GM18909 (cell line): ENCODE measurements around the gene PLBD1.

Experiments used
- ATAC-seq: cut with Tn5 transposase; IDR thresholded peaks from one replicate; pipeline ENCODE4 v1.9.1; 2021; ENCODE audit warnings: mild to moderate bottlenecking; ENCODE audit not compliant: unreplicated experiment, poor library complexity

Gene PLBD1

DNA sequence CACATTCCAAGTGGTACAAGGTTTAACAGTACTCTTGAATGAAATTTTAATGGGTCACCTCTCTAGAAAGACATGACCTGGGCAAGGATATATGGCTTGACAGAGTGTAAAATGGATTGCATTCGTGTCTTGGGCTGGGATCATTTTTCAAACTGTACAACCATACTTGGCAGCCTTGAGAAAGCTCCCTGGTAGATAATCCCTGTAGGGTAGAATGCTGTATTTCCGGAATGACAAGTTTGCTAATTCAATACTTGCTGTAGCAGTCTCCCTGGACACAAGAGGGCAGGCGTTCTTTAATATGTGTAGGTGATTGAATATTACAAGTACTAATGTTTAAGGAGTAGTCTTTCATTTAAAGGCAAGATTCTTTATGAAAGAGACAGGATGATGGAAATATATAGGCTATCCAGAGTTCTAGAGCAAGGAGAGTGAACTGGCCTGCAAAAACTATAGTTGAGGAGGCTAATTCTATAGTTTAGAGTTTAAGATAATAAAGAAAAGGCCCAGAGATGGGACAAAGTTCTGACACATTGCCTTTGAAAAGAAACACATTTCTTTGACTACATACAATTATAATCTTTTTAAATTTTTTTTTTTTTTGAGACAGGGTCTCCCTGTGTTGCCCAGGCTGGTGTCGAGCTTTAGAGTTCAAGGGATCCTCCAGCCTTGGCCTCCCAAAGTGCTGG is 53.4 kb downstream of the PLBD1 start:
- peak; percentile 43 for ATAC-seq

DNA sequence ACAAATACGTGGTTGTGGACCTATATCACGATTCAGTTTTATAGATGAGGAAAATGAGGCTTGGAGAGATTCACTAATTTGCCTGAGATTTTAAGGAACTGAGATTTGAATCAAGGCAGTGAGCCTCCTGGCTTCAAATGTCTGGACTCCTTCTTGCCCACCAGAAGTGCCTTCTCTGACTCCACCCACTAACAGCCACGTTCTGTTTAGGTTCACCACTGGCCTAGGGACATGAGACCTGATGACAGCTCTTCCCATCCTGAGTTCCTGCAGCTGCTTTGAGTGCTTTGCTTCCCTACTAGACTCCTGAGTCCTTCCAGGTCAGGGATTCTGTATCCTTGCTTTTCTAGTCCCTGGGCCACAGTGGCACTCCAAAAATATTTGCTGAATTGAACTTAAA is 57.1 kb downstream of the PLBD1 start:
- ATAC-seq, result no peak

DNA sequence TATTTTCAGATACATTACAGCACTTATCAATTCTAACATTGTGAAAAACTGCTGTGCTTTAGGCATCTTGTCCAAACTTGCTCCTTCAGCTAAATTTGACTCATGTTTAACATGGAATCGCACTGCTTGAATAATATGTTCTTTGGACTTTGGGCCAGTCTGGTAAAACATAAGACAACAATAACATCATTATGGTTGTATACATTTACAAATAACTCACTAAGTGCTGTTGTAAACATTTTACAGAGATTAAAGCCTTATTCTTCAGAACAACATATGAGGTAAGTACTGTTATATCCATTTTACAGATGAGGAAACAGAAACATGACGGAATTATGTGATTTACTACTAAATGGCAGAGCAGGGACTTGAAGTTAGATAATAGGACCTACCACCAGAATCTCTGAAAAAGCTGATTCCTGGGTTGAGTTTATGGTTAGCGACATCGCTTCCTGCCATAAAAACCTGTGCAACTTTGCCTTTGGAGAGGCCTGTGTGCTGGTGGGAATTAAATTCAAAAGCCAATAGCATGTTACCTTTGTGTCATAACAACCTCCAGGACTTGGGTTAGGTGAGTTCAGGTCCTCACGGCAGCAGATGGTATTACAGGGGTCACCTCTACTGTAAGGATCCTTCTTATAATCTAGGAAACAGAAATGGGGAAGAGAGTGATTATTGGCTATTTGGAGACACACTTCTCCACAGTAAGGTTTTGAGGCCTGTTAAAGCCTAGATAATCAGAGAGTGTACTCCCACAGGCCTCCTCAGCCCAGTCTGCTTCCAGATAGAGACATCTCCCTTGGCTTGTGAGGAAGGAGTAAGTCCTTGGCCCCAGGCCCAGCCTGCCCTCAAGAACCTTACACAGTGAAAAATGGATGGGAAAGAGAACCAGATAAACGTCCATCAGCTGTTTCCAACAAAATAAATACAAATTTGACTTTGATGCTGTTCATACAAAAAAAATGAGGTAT is 61.8 kb downstream of the PLBD1 start:
- ATAC-seq, result no peak

DNA sequence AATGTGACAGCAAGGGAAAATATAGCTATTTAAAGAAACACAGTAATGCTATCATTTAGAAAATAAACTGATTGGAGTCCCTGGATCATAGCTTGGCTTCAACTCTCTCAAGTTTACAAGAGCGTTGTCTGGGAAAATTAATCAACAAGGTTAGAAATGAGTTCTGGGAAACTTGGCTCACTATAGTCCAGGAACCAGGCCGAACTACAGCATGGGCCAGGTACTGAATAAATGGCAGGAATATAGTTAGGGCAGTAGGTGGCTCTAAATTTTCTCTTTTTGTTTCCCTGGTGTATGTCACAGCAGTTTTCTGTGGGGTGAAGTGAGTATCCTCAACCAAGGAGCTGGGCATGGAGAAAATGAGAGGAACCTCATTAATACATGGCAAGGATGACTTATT is 72.4 kb downstream of the PLBD1 start:
- ATAC-seq, result no peak

DNA sequence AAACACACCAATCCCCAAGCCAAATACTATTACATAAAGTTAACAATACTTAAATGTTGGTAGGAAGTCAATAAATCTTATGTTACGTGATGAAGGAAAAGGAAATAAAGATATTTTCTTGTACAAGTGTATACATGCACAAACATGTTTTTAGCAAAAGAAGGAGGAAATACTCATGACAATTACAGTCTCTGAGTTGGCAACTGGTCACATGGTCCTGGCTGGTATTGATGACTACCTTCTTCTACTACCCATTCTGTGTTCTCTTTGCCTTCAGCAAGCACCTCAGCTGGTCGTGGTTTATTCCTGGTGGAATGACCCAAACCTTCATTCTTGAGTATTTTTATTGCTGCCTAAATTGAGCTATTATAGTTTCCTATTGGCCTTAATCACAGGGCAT is 84.8 kb downstream of the PLBD1 start:
- ATAC-seq, result no peak

DNA sequence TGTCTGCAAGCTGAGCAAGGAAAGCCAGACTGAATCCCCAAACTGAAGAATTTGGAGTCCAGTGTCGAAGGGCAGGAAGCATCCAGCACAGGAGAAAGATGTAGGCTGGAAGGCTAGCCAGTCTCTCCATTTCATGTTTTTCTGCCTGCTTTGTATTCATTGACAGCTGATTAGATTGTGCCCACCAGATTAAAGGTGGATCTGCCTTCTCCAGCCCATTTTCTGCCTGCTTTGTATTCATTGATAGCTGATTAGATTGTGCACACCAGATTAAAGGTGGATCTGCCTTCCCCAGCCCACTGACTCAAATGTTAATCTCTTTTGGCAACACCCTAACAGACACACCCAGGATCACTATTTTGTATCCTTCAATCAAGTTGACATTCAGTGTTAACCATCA is 85.3 kb downstream of the PLBD1 start:
- ATAC-seq, result no peak

DNA sequence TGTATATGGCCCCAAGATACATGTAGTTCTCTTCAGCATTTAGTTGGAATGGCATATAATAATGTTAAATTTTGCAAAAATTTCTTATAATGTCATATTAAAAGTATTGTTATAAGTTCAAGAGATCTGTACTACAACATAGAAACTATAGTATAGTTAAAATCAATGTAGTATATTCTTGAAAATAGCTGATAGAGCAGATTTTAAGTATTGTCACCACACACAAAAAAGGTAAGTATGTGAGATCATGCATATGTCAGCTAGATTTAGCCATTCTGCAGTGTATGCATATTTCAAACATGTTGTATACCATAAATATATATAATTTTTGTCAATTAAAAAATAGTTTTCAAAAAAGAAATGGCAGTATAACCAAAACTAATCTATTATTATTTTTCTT is 86.5 kb downstream of the PLBD1 start:
- no peak for ATAC-seq

DNA sequence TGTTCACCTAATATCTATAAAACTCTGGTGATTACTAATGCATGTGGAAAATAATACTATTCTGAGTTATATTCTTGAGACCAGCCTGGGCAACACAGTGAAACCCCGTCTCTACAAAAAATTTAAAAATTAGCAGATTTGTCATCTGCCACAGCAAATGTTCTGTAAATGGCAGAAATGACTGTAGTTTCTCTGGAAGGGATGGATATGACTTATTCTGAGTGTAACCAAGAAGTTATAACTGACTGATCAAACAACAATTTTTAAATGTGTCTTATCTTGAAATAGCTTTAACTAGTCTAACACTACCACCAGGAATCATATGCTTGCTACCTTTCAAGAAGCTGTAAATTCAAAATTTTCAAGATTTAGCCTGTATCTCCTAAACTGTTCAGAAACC is 88.7 kb downstream of the PLBD1 start:
- ATAC-seq, result no peak

DNA sequence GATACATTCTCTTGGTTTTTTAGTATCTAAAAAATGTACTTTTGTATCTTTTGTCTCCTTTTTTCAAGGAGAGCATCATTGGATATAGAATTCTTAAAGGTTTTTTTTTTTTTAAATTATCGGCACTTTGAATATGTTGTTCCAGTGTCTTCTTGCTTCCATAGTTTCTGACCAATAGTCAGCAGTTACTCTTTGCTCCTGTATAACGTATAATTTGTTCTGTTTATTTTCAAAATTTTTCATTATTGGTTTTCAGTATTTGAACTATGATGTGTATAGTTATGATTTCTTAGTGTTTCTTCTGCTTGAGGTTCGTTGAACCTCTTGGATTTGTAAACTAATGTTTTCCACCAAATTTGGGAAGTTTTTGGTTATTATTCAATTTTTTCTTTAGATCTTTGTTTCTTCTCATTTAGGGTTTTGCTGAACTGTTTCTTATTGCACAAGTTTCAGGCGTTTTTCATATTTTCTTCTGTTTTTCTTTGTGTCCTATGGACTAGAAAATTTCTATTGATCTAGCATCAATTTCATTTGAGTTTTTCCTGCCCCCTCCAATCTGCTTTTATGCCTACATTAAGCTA is 93.9 kb downstream of the PLBD1 start:
- no peak for ATAC-seq

DNA sequence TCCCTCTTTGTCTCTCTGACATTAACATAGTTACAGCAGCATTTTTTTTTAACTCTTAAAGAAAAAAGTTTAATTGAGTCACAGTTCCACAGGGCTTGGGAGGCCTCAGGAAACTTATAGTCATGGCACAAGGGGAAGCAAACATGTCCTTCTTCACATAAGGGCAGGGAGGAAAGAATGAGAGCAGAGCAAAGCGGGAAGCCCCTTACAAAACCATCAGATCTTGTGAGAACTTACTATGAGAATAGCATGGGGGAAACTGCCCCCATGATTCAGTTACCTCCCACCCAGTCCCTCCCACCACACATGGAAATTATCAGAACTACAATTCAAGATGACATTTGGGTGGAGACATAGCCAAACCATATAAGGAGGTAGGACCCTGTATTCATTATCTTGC is 96.2 kb downstream of the PLBD1 start:
- no peak for ATAC-seq

DNA sequence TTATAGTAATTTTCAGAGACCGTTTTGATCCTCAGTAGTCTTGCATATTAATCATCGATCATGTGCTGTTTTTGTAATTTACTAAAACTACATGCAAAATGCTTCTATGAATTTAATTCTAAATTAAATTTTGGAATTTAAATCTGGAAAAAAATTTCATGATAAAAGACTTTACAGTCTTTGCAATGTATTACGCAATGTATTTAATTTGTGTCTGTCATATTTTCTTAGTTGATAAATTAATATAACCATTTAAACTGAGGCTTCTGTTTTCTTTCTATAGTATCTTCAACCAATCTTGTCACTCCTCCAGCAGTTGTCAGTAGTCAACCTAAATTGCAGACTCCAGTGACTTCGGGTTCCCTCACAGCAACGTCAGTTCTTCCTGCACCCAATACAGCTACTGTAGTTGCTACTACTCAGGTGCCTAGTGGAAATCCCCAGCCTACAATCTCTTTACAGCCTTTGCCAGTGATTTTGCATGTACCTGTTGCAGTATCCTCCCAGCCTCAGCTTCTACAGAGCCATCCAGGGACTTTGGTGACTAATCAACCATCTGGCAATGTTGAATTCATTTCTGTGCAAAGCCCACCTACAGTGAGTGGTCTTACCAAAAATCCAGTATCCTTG is 107.4 kb downstream of the PLBD1 start:
- ATAC-seq, result no peak

DNA sequence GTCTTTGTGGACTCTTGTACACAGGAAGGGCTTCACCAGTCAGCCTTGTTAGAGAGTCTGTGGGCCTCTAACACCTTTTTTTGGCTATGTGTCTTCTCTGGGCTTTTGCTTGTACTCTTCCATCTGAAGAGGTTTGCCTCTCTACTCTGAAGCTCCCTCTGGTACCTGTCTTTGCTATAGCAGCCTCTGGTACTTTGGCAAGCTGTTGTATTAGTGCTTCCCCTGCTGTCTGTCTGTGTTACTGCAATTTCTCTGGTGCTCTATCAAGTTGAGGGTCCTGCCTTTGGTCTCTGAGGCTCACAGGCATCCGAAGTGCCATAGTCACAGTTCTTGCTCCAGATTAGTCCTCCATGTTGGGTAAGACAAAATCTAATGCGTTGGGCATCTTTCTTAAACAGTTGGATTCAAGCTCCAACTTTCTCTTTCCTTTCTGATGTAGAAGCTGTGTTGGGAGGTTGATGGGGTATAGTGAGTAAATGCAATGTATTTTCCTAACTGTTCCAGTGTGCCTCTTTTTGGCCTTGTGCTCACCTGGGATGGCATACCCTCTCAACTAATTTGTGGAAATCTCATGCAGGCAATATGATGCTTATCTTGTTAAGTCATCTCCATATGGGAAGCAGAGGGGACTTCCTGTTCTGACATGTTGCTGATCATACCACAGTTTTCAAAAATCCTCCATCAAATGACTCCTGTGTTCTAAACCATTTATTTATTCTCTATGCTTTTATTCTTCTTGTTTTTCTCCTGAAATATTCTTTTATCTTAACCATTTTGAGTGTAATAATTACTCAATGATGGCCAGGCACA is 113.4 kb downstream of the PLBD1 start:
- ATAC-seq, result peak; percentile 71
